Jurkat, Clone E6-1 (cell line): ENCODE results near the gene LRRC4.

ENCODE experiments used
- DNase-seq: peaks from one replicate; pipeline ENCODE4 v3.0.0-alpha.2; 2011; ENCODE audit warnings: low read depth, low spot score
- H3K4me3 ChIP-seq: 2 replicates; pipeline ENCODE4 v1.5.1; 2011; ENCODE audit warnings: mild to moderate bottlenecking, low read length, control low read depth, moderate library complexity

The LRRC4 gene

DNA sequence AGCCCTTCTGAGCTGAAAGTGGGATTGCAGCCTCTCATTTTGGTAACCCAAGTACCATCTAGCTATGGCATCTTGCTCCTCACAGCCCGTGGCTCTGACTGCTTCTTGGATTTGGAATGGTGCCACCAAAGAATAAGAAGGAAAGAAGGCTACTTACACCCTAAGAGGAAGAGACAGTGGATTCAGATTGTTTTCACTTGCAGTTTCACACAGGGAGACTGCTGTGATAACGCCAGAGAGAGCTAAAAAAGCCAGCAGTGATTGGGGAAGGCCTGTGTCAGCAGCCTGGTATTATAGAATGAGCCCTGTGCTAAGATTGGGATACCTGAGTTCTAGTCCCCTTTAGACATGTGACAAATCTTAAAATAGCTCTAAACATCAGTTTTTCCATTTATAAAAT is 3.6 kb upstream of the LRRC4 start:
- DNase-seq = no peak
- H3K4me3 ChIP-seq = no peak overlapping the region

DNA sequence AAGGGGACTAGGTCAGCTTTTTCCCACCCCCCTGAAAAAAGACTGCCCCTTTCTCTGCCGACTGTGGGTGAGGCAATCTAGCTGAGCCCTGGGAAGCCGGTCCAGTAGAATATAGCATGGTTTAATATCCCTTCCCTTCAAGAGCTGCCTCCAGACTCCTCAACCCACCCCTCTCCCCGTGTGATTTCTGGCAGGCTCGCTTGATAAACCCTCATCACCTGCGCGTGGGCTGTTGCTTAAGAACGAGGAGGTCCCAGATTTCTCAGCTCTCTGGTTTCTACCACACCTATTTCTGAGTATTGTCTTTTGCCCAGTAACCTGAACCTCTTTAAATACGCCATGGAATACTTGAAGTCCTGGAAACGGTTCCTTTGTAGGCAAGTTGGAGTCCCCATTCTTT is 2.0 kb upstream of the LRRC4 start:
- no peak overlapping the region for H3K4me3 ChIP-seq
- no peak for DNase-seq

DNA sequence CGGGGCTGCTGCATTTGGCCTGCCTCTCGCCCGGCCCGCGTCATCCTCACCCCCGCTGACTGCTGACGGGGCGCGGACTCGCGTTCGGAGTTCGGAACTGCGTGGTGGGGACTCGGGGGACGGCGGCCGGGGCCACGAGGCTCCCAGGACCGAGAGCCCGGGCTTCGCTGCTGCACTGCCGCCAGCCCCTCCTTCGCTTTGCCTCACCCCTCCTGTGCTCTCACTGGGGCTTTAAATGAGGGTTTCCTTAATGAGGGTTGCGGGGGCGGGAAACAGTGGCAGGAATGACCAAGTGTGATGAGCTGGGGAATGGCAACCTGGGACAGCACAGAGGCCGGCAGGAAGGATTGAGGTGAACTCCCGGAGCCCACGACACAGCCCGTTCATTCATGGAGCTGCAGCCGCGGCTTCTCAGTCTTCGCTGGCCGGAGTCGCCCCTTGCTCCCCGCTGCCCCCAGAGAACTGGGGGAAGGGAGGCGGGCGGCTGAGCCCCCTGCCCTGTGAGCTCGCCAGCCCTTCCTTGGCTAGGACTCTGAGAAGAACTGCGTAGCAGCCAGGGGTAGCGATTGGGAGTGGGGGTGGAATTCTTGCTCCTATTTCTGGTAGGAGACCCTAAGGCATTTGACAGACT is 1.5 kb upstream of the LRRC4 start:
- H3K4me3 ChIP-seq = no peak overlapping the region
- DNase-seq = no peak

DNA sequence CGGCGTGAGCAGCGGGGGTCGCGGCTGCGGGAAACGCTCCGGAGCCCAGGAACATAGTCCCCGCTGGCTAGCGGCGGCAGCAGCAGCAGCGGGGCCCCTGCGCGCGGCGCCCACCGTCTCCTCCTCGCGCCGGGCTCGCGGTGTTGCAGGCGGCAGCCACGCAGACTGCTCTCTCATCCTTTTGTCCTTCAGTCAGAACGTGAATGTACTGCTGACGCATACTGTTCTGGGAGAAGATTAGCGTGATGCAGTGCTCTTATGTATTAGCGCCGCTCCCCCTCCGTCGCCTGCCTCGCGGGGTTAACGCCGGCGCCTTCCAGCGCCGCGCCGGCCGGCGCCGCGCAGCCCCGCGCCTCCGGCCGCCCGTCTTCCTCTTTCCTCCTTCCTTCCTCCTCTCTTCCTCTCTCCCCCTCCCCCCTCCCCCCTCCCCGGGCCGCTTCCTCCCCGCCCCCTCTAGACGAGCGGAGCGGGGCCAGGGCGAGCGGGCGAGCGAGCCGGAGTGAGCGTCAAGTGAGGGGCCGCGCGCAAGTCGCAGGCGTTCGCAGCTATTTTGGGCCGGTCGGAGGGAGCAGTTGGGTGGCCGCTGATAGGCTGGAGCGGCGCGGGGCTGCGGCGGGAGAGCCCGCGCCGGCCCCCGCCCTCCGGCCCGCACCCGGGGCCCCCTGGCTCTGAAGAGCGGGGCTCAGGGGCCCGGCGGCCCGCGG is 816 bp upstream of the LRRC4 start:
- no peak overlapping the region for H3K4me3 ChIP-seq
- no peak for DNase-seq

DNA sequence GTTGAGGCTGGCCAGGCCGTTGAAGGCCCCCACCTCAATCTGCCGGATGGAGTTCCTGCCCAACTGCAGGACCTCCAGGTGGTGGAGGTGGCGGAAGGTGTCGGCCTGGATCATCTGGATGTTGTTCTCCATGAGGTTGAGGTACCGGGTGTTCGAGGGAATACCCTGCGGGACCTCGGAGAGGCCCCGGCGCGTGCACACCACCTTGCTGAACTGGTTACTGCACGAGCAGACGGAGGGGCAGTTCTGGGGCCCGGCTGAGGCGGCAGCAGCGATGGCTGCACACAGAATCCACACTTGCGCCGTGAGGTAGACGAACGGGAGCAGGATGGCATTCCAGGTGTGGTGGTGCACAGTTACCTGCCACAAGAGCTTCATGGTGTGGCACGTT is 979 bp downstream of the LRRC4 start:
- H3K4me3 ChIP-seq = no peak overlapping the region
- DNase-seq = no peak

DNA sequence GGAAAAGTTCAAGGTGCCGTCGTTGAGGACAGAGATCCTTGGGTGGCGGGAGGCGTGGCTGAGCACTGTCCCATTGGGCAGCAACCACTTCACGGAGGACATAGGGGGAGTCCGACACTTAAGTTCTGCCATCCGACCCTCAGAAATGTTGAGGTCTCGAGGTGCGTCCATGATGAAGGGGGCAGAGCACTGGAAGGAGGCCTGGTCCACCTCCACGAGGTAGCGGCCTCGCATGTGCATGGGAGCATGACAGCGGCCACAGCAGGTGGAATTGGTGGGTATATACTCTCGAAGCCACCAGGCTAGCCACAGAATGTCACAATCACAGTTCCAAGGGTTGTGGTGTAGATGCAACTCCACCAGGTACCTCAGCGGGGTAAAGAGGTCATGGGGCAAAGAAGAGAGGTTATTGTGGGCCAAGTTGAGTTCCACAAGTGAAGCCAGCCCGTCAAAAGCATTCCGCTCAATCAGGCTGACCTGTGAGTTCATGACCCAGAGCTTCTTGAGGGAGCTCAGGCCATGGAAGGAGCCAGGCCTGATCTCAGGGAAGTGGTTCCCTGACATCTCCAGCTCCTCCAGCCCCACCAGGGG is 1.7 kb downstream of the LRRC4 start:
- no peak overlapping the region for H3K4me3 ChIP-seq
- DNase-seq = no peak

DNA sequence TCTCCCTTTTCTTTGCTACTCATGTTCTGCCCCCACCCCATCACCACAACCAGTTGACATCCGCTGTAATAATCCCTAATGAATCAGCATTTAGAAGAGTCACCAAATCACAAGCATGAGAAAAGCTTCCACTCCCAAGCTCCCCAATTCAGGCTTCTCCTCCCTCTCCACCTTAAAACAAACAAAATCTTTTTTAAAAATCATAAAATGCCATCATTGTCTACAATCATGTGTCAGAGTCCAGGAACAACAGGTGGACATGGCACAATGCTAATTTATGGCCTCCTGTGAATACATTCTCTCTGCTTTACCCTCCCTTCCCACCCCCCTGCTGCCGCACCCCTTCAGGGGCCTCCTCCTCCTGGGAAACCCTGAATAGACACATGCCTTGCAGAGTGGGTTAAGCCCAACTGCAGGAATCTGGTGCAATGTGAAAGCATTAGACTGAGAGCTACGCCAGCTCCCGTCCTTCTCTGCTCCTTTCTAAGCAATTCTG is 3.7 kb downstream of the LRRC4 start:
- no peak overlapping the region for H3K4me3 ChIP-seq
- DNase-seq = no peak

DNA sequence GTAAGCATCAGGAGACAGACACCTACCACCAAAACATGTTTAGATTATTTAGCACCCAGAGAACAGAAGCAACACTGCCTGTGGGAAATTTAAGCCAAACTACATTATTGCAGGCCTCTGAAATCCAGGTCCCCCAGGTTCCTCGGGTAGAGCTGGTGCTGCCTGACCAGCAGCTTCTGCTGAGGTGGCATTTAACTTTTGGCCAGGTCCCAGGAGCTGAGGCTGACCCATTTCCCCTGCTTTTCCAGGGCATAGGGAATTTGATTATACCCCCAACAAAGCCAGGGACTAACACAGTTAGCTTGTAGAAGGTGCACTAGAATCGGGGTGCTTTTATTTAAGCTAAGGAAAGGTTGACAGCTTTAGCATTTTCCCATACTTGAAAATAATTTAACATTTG is 4.7 kb downstream of the LRRC4 start:
- no peak for DNase-seq
- no peak overlapping the region for H3K4me3 ChIP-seq

DNA sequence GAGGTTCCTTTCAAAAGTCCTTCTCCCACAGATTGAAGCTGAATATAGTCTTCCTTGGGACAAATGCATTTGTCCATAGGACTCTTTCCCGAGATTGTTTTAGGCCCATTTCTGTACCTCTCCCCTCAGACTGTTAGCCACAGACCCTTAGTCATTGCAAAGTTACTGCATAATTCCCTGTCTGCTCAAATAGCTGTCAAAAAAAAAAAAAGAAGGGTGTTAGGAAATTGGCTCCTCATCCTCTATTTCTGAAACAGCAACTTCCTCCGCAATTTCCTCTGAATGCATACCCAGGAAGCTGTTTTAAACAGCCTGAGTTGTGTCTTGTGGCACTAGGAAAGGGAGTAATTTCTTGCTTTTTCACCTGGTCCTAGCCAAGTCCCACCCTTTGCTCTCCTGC is 5.4 kb downstream of the LRRC4 start:
- DNase-seq = no peak
- H3K4me3 ChIP-seq = no peak overlapping the region

DNA sequence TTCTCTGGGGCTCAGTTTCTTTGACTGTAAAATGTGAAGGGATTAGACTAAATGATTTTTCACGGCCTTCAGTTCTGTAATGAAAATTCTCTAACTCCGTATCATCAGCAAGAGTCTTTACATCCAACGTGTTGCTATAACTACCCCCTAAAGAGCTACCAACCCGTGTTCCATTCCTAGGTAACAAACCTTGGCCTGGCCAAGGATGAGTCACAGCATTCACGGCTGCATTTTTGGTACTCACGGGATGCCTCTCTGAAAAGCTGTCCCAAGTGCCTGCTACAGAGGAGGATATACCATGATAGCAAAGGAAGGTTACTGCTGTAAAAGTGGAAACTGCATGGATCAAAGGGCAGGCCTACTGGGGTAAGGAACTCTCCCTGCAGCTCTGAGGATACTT is 5.9 kb downstream of the LRRC4 start:
- no peak overlapping the region for H3K4me3 ChIP-seq
- no peak for DNase-seq

DNA sequence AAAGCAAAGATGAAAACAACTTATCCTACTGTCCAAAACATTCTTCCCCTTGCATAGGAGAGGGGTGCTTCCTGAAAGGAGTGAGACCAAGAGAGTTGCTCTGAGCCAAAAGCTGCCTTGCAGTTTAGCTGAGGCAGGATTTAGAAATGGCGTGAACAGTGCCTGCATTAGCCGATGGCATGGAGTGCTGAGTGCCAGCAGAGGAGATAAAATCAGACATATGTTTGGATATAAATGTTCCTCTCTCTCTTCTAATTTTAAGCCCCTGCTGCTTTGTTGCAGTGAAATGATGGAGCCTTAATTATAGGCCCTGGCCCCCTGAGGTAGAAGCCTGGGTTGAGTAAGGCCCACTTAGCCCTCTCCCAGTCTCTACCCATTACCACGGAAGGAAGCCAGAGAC is 7.1 kb downstream of the LRRC4 start:
- H3K4me3 ChIP-seq = no peak overlapping the region
- no peak for DNase-seq

DNA sequence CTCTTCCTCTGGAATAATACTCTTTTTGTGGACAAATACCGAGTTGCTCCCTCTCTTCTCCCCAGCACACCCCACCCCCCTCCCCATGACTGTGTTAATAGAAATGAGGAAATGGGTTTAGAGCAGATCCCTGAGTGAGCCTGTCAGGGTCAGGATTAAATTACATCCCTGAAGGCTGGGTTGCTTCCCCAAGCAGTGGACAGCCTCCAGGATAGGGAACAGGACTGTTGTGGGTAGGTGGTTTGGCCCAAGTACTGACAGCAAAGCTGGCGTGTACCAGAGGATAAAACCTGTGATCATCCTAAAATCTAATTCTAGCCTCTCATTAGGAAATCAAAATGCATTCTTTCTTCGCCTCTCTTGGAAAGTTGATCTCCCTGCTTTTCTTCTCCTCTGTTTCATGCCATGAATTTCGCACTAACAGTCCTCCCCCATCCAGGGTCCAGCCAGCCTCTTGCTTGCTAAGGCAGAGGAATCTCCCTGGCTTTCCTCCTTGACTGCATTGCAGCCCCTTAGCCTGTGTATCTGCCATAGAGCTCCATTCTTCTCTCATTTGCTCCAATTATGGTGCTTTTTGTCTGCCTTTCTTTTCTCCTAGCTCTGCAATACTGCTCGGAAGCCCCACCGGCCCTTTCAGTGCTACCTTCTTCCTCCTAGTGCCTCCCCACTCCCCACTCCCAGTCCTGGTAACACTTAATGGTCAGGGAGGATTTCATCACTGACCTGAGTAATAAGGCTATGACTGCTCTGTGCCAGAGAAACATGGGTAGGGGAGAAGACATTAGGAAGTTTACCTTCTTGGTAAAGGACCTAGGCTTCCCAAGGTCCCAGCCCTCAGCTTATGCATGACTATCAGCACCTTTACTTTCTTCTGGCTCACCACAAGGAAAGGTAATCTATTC is 8.4 kb downstream of the LRRC4 start:
- no peak overlapping the region for H3K4me3 ChIP-seq
- no peak for DNase-seq

DNA sequence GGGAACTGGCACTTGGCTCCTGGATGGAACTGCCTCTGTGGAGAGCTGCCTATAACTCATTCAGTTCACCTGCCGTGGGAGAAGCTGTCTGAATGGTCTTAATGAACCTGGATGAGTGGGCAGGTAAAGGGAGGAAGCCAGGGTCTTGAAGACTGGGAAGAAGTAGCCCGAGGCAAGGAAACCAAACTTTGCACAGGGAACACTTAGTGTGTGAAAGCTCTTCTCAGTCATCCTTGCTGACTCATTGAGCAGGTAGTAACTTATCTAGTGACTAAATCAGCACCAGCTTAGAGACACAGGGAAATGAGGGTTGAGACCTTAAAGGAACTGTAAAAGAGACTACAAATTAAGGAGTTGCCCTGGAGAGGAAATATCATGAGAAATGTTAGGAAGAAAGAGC is 9.9 kb downstream of the LRRC4 start:
- no peak for DNase-seq
- no peak overlapping the region for H3K4me3 ChIP-seq

DNA sequence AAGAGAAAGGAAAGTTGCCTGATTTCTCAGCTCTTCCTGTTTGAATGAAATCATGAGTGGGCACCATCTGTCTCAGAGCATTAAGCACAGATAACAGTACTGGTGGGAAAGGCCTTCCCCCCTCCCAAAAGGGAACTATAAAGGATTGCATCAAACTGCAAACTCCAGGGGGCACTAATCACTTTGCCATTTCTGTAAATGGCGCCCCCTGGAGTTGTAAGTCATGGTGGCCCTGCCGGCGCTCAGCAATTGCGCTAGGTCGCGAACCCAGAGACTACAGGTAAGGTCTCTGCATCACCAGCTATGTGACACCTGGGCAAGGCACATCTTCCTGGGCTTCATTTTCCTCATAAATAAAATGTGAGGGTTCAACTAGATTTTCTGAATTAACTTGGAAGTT is 11.1 kb downstream of the LRRC4 start:
- peak; percentile 30 for DNase-seq

DNA sequence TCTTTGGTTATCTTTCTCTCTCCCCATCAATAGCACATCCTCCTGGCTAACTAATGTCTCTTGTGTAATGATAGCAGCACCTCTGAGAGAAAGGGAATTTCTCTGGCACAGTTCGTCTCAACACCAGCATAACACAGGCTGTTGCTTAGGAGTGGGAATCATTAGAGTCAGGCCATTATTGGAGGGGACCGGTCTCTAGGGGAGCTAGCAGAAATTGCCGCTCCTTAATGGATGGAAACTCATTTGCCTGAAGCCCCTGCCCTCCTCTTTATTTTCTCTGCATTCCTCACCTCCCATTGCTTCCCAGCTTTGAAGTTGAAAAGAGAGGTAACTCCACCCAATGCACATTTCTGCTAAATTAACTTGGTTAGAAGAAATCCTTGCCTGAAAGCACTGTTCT is 11.9 kb downstream of the LRRC4 start:
- no peak overlapping the region for H3K4me3 ChIP-seq
- no peak for DNase-seq

More for the DNA sequence above, 11.1 kb downstream of the LRRC4 start:
- no peak overlapping the region for H3K4me3 ChIP-seq

DNA sequence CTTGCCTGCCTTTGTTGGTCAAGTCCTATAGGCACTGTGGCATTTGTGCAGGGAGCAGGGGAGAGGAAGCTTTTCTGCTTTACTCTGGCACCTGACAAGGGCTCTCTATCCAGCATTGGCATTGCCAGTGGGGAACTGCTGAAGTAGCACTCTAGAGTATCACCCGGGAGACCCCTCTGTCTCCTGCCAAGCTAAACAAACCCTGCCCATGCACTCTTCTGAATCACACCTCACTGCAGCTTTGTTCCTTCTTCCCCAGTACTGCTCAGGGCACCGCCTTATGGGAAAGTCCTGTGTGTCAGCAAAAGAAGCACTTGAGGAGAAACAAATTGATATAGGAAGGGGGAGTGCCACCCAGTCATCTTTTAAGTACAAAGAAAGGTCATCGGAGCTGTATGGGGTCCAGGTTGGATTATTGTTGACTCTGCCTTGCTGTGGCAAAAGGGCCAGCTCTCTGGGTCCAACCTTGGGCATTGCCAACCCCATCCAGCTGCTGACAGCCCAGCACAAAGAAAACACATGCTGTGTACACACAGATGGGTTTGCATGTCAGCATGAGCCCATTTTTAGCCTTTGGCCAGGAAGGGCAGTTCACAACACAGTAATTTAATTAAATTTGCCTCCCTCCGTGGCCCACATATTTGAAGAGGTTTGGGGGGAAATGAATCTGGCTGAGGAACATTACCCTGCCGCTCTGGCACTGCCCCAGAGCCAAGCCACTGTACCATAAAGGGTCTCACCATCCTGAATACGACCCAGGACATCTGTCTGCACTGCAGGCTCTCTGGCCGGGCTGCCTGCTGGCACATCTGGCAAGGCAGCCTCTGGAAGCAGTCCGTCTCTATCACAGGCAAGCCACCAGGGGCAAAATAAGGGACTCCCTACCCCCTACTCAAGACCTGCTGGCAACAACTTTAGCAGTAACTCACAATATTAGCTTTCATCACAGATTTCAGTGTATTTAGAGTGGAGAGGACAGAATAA is 13.1 kb downstream of the LRRC4 start:
- no peak overlapping the region for H3K4me3 ChIP-seq
- no peak for DNase-seq

DNA sequence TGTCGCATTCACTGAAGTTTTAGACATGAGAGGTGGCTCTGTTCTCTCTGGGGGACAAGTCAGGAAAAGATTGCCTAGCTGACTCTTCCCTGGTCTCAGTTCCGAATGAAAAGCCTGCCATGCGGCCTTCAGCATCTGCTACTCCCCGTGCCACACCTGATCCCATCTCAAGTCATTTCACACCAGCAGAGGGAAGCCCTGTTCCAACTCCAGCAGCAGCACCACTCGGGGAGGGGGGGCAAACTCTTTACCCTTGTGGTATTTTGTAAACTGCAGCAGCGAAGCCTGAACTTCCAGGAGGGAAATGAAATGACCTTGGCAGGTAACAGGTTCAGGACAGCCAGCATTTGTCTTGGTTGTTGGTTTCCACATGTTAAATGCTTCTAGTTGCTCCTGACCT is 13.8 kb downstream of the LRRC4 start:
- no peak overlapping the region for H3K4me3 ChIP-seq
- no peak for DNase-seq

DNA sequence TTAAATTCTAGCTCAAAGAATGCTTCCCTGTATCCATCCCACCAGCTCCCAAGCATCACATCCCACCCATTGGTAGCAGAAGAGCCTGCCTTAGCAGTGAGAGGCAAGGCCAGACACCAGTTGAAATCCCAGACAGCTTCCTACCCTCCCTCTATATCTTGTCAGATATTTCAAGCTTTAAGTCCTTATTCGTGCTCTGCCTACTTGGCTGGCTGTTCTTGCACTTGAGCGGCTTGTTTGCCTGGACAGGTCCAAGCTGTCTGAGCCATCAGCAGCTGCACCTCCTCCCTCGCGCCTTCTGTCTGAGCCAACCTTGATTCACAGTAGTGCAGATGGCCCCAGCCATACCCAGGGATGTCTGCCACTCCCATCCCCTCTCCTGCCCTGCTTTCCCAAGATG is 16.4 kb downstream of the LRRC4 start:
- no peak for DNase-seq
- H3K4me3 ChIP-seq = no peak overlapping the region
